Suppressor macrophage (primary cell): ENCODE measurements around the gene SHROOM4.

Experiments used
- DNase-seq, 4 experiments: peaks; one replicate each; pipeline ENCODE4 v3.0.0-alpha.2; 2020 to 2022
- total RNA-seq, 17 experiments: gene quantifications; one replicate each; lab custom pipeline; 2026; ENCODE audit warnings: mixed read lengths in 6 of 17, inconsistent platforms in 3 of 17; lab: John Stamatoyannopoulos, UW

SHROOM4 gene
- total RNA-seq: 0.12 to 4.4 (median 0.55) reads per million in 17 experiments

GRCh38 chrX:50813843-50814661 is at the start of gene SHROOM4:
SHROOM4 (minus strand) TSS chrX:50814194; CDS start chrX:50814018, 176 bp downstream.
- peak in 3 of 4 experiments; percentile 9 to 33 (median 29) for DNase-seq

- no peak for DNase-seq
Observed at GRCh38 chrX:50863471-50863870, 49.5 kb upstream of the SHROOM4 start.

GRCh38 chrX:50860518-50860917 is 46.5 kb upstream of the SHROOM4 start:
- no peak for DNase-seq

- DNase-seq: no peak
Observed at GRCh38 chrX:50858548-50858947, 44.6 kb upstream of the SHROOM4 start.

GRCh38 chrX:50853399-50853798 is 39.4 kb upstream of the SHROOM4 start:
- DNase-seq: no peak

- no peak for DNase-seq
Observed at GRCh38 chrX:50852524-50852923, 38.5 kb upstream of the SHROOM4 start.

- no peak for DNase-seq
Observed at GRCh38 chrX:50842221-50842620, 28.2 kb upstream of the SHROOM4 start.

- no peak for DNase-seq
Observed at GRCh38 chrX:50839730-50840129, 25.7 kb upstream of the SHROOM4 start.

GRCh38 chrX:50838820-50839600 is 25.0 kb upstream of the SHROOM4 start:
- DNase-seq: no peak

GRCh38 chrX:50827996-50828395 is 14.0 kb upstream of the SHROOM4 start:
- DNase-seq: no peak

- DNase-seq: no peak
Observed at GRCh38 chrX:50825825-50826224, 11.8 kb upstream of the SHROOM4 start.

- no peak for DNase-seq
Observed at GRCh38 chrX:50818986-50819385, 5.0 kb upstream of the SHROOM4 start.

GRCh38 chrX:50815120-50815519 is 1.1 kb upstream of the SHROOM4 start:
- peak in 1 of 4 experiments; percentile 9 for DNase-seq

GRCh38 chrX:50814701-50815100 is 707 bp upstream of the SHROOM4 start:
- no peak for DNase-seq

- peak in 3 of 4 experiments; percentile 10 to 47 (median 30) for DNase-seq
Observed at GRCh38 chrX:50812995-50813842, 775 bp downstream of the SHROOM4 start.

- DNase-seq: no peak
Observed at GRCh38 chrX:50805276-50805675, 8.7 kb downstream of the SHROOM4 start.

- peak in 1 of 4 experiments; percentile 11 for DNase-seq
Observed at GRCh38 chrX:50801135-50801534, 12.9 kb downstream of the SHROOM4 start.

- peak; percentile 32 to 64 (median 51) for DNase-seq
Observed at GRCh38 chrX:50799531-50799961, 14.4 kb downstream of the SHROOM4 start.

- DNase-seq: no peak
Observed at GRCh38 chrX:50798783-50799182, 15.2 kb downstream of the SHROOM4 start.

- no peak for DNase-seq
Observed at GRCh38 chrX:50787099-50787498, 26.9 kb downstream of the SHROOM4 start.

GRCh38 chrX:50780144-50780543 is 33.9 kb downstream of the SHROOM4 start:
- DNase-seq: no peak

GRCh38 chrX:50779694-50780093 is 34.3 kb downstream of the SHROOM4 start:
- DNase-seq: no peak

GRCh38 chrX:50778272-50778671 is 35.7 kb downstream of the SHROOM4 start:
- DNase-seq: no peak
